NT2/D1 (cell line): ENCODE data around the gene LZTS2.

Experiments
- YY1 ChIP-seq: IDR thresholded peaks from 2 replicates; pipeline ENCODE4 v1.6.1; 2011; ENCODE audit not compliant: insufficient read length, insufficient read depth
- ZNF274 ChIP-seq: IDR thresholded peaks from 2 replicates; pipeline ENCODE4 v1.6.1; 2011; ENCODE audit warnings: mild to moderate bottlenecking, low read depth, low read length

GRCh38 chr10:101035314-101035713 lies 35.7 kb downstream of the LZTS2 start:
- no peak for TF ChIP-seq ZNF274
- TF ChIP-seq YY1, result no peak
